Activated naive CD4-positive, alpha-beta T cell treated with anti-CD3 and anti-CD28 coated beads for 36 hours (primary cell): ENCODE measurements around the gene DNAH9. TPM values are rescaled to one million over a fixed set of nuclear protein-coding genes. Genes with fewer than 3 reads are reported as not detected.

Experiments
- CTCF ChIA-PET: fragments of 350-600 bp; sonication (Branson Sonifier 250); formaldehyde crosslinking; loops from one replicate; lab custom pipeline; 2021; ENCODE audit warnings: antibody characterized with exemption; lab: Charles Lee
- DNase-seq: peaks from one replicate; pipeline ENCODE4 v3.0.0-alpha.2; 2020
- H3K27ac Mint-ChIP-seq: one replicate; pipeline ENCODE4 v1.8.0; 2021; ENCODE audit warnings: mild to moderate bottlenecking, mixed read lengths
- H3K27me3 Mint-ChIP-seq: one replicate; pipeline ENCODE4 v1.8.0; 2021; ENCODE audit warnings: low read depth, mixed read lengths
- H3K36me3 Mint-ChIP-seq: one replicate; pipeline ENCODE4 v1.8.0; 2021; ENCODE audit warnings: low read depth, mixed read lengths
- H3K4me1 Mint-ChIP-seq: one replicate; pipeline ENCODE4 v1.8.0; 2021; ENCODE audit warnings: low read depth, mixed read lengths
- H3K4me3 Mint-ChIP-seq: one replicate; pipeline ENCODE4 v1.8.0; 2021; ENCODE audit warnings: mild to moderate bottlenecking, moderate library complexity, mixed read lengths
- H3K9me3 Mint-ChIP-seq: one replicate; pipeline ENCODE4 v1.8.0; 2021; ENCODE audit warnings: mixed read lengths
- intact Hi-C: fragments of 100-400 bp; cut with micrococcal nuclease; formaldehyde crosslinking; loops from one replicate; pipeline ENCODE4 v1.15.1; 2023
- total RNA-seq, 2 experiments: library from RNA; stranded (reverse); gene quantifications; one replicate each; pipeline ENCODE4 v1.2.3, GENCODE V29; 2021

Gene DNAH9
- total RNA-seq, 2 experiments from 2014 or later = not detected

- no peak for DNase-seq
- Mint-ChIP-seq H3K9me3 (peaks cover 1% of the 10 kb centered on the region), H3K27me3 (peaks cover 2% of the 10 kb centered on the region), H3K4me1 (no peaks in the 10 kb centered on the region), H3K36me3 (no peaks in the 10 kb centered on the region), H3K4me3 (no peak overlapping the region), H3K27ac (no peak overlapping the region)
- CTCF ChIA-PET = interaction anchor here (0.9 kb wide), 1 partner anchor 14 kb away, joined by 3 read pairs; no protein-coding TSS in a partner anchor
- intact Hi-C loops = no loop called here
Observed at GRCh38 chr17:11836508-11836907, 238.2 kb downstream of the DNAH9 start.

- Mint-ChIP-seq H3K4me3 (no peak overlapping the region), H3K9me3 (no peaks in the 10 kb centered on the region), H3K4me1 (no peaks in the 10 kb centered on the region), H3K36me3 (no peaks in the 10 kb centered on the region), H3K27ac (no peak overlapping the region), H3K27me3 (peaks cover 2% of the 10 kb centered on the region)
- DNase-seq = no peak
- intact Hi-C loops = no loop called here
- CTCF ChIA-PET = no interaction called here
Observed at GRCh38 chr17:11840052-11840451, 241.8 kb downstream of the DNAH9 start.

- H3K4me3 Mint-ChIP-seq = no peak overlapping the region
- H3K36me3 Mint-ChIP-seq = no peaks in the 10 kb centered on the region
- CTCF ChIA-PET = no interaction called here
- no peaks in the 10 kb centered on the region for H3K4me1 Mint-ChIP-seq
- DNase-seq = no peak
- H3K27ac Mint-ChIP-seq = no peak overlapping the region
- intact Hi-C loops = no loop called here
- peaks cover 2% of the 10 kb centered on the region for H3K27me3 Mint-ChIP-seq
- no peaks in the 10 kb centered on the region for H3K9me3 Mint-ChIP-seq
Observed at GRCh38 chr17:11840831-11841230, 242.6 kb downstream of the DNAH9 start.

- Mint-ChIP-seq H3K27me3 (peaks cover 7% of the 10 kb centered on the region), H3K4me3 (no peak overlapping the region), H3K27ac (no peak overlapping the region), H3K36me3 (no peaks in the 10 kb centered on the region), H3K9me3 (peaks cover 6% of the 10 kb centered on the region), H3K4me1 (no peaks in the 10 kb centered on the region)
- intact Hi-C loops = no loop called here
- CTCF ChIA-PET = no interaction called here
- DNase-seq = no peak
Observed at GRCh38 chr17:11848330-11848729, 250.1 kb downstream of the DNAH9 start.

GRCh38 chr17:11852231-11852630 lies 254.0 kb downstream of the DNAH9 start:
- H3K36me3 Mint-ChIP-seq = no peaks in the 10 kb centered on the region
- H3K27ac Mint-ChIP-seq = no peak overlapping the region
- H3K4me3 Mint-ChIP-seq = no peak overlapping the region
- no peak for DNase-seq
- H3K4me1 Mint-ChIP-seq = no peaks in the 10 kb centered on the region
- CTCF ChIA-PET = no interaction called here
- intact Hi-C loops = no loop called here
- peaks cover 7% of the 10 kb centered on the region for H3K27me3 Mint-ChIP-seq
- peaks cover 6% of the 10 kb centered on the region for H3K9me3 Mint-ChIP-seq

- DNase-seq = no peak
- Mint-ChIP-seq H3K4me3 (no peak overlapping the region), H3K27ac (no peak overlapping the region), H3K36me3 (no peaks in the 10 kb centered on the region), H3K27me3 (peaks cover 7% of the 10 kb centered on the region), H3K4me1 (no peaks in the 10 kb centered on the region), H3K9me3 (peaks cover 6% of the 10 kb centered on the region)
- intact Hi-C loops = no loop called here
- CTCF ChIA-PET = no interaction called here
Observed at GRCh38 chr17:11852912-11853311, 254.6 kb downstream of the DNAH9 start.

GRCh38 chr17:11853321-11854151 lies 255.3 kb downstream of the DNAH9 start:
- Mint-ChIP-seq H3K27ac (no peak overlapping the region), H3K4me3 (no peak overlapping the region), H3K9me3 (peaks cover 4% of the 10 kb centered on the region), H3K4me1 (no peaks in the 10 kb centered on the region), H3K27me3 (peaks cover 7% of the 10 kb centered on the region), H3K36me3 (no peaks in the 10 kb centered on the region)
- intact Hi-C loops = no loop called here
- DNase-seq = no peak
- CTCF ChIA-PET = no interaction called here

- peaks cover 8% of the 10 kb centered on the region for H3K9me3 Mint-ChIP-seq
- CTCF ChIA-PET = no interaction called here
- no peaks in the 10 kb centered on the region for H3K27me3 Mint-ChIP-seq
- intact Hi-C loops = no loop called here
- no peak overlapping the region for H3K27ac Mint-ChIP-seq
- H3K36me3 Mint-ChIP-seq = no peaks in the 10 kb centered on the region
- no peak for DNase-seq
- no peaks in the 10 kb centered on the region for H3K4me1 Mint-ChIP-seq
- H3K4me3 Mint-ChIP-seq = no peak overlapping the region
Observed at GRCh38 chr17:11855306-11855705, 257.0 kb downstream of the DNAH9 start.

- intact Hi-C loops = no loop called here
- H3K36me3 Mint-ChIP-seq = no peaks in the 10 kb centered on the region
- H3K27ac Mint-ChIP-seq = no peak overlapping the region
- H3K27me3 Mint-ChIP-seq = no peaks in the 10 kb centered on the region
- H3K9me3 Mint-ChIP-seq = peaks cover 8% of the 10 kb centered on the region
- H3K4me1 Mint-ChIP-seq = no peaks in the 10 kb centered on the region
- CTCF ChIA-PET = no interaction called here
- DNase-seq = no peak
- no peak overlapping the region for H3K4me3 Mint-ChIP-seq
Observed at GRCh38 chr17:11857006-11857405, 258.7 kb downstream of the DNAH9 start.

- Mint-ChIP-seq H3K4me3 (no peak overlapping the region), H3K27ac (no peak overlapping the region), H3K36me3 (no peaks in the 10 kb centered on the region), H3K9me3 (peaks cover 8% of the 10 kb centered on the region), H3K4me1 (no peaks in the 10 kb centered on the region), H3K27me3 (peaks cover 6% of the 10 kb centered on the region)
- intact Hi-C loops = no loop called here
- CTCF ChIA-PET = no interaction called here
- no peak for DNase-seq
Observed at GRCh38 chr17:11869680-11870394, 271.6 kb downstream of the DNAH9 start.

- Mint-ChIP-seq H3K4me1 (no peaks in the 10 kb centered on the region), H3K4me3 (no peak overlapping the region), H3K27ac (no peak overlapping the region), H3K36me3 (no peaks in the 10 kb centered on the region), H3K27me3 (peaks cover 6% of the 10 kb centered on the region), H3K9me3 (peaks cover 8% of the 10 kb centered on the region)
- DNase-seq = no peak
- CTCF ChIA-PET = no interaction called here
- intact Hi-C loops = no loop called here
Observed at GRCh38 chr17:11871773-11872172, 273.5 kb downstream of the DNAH9 start.

- Mint-ChIP-seq H3K27me3 (peaks cover 2% of the 10 kb centered on the region), H3K4me1 (no peaks in the 10 kb centered on the region), H3K4me3 (no peak overlapping the region), H3K36me3 (no peaks in the 10 kb centered on the region), H3K9me3 (peaks cover 3% of the 10 kb centered on the region), H3K27ac (no peak overlapping the region)
- DNase-seq = no peak
- intact Hi-C loops = no loop called here
- CTCF ChIA-PET = no interaction called here
Observed at GRCh38 chr17:11874756-11875155, 276.5 kb downstream of the DNAH9 start.

- H3K36me3 Mint-ChIP-seq = no peaks in the 10 kb centered on the region
- H3K4me1 Mint-ChIP-seq = no peaks in the 10 kb centered on the region
- no peak overlapping the region for H3K27ac Mint-ChIP-seq
- peaks cover 2% of the 10 kb centered on the region for H3K27me3 Mint-ChIP-seq
- peaks cover 2% of the 10 kb centered on the region for H3K9me3 Mint-ChIP-seq
- DNase-seq = no peak
- no peak overlapping the region for H3K4me3 Mint-ChIP-seq
- CTCF ChIA-PET = no interaction called here
- intact Hi-C loops = no loop called here
Observed at GRCh38 chr17:11880714-11881113, 282.4 kb downstream of the DNAH9 start.
